ENCODE results near the gene NMNAT2.

GRCh38 chr1:183302452-183303322, 115.5 kb downstream of the NMNAT2 start:
- TF ChIP-seq POLR2A (IDR thresholded peaks at IDR 0.05) (no peak), CTCF (IDR thresholded peaks at IDR 0.05) (no peak)
